Gastroesophageal sphincter (tissue), 4 donors: ENCODE measurements around the gene TMEM248. TPM values are rescaled to one million over a fixed set of nuclear protein-coding genes. Genes with fewer than 3 reads are reported as not detected.
"Not testable (repeated sequence)": the region's sequence is repeated elsewhere in the genome, so short reads cannot be mapped to it uniquely, and the experiment has no call there.

Source experiments
- ATAC-seq: fragments of 150-250 bp; one replicate; pipeline ENCODE4 v1.9.1; 2016; ENCODE audit warnings: mild to moderate bottlenecking, moderate library complexity
- H3K27ac ChIP-seq, 4 donors: fragments of 200-600 bp; sonication (generic) in 3 of 4; 1 replicate in 3 of 4; 2 replicates in 1 of 4; pipeline ENCODE4 v1.5.1; 2016 to 2019
- H3K27me3 ChIP-seq: fragments of 200-600 bp; sonication (generic); one replicate; pipeline ENCODE4 v1.5.1; 2019
- H3K36me3 ChIP-seq, 2 donors: fragments of 200-600 bp; sonication (generic); one replicate each; pipeline ENCODE4 v1.5.1; 2019; ENCODE audit warnings: control low read depth in 1 of 2
- H3K4me1 ChIP-seq, 3 donors: fragments of 200-600 bp; sonication (generic); 1 replicate in 2 of 3; 2 replicates in 1 of 3; pipeline ENCODE4 v1.5.1; 2016 to 2019; ENCODE audit warnings: control low read depth in 2 of 3
- H3K4me3 ChIP-seq, 2 donors: fragments of 200-600 bp; sonication (generic); one replicate each; pipeline ENCODE4 v1.5.1; 2019; ENCODE audit warnings: mild to moderate bottlenecking in 1 of 2, moderate library complexity in 1 of 2
- H3K9me3 ChIP-seq, 3 donors: fragments of 200-600 bp; sonication (generic); one replicate each; pipeline ENCODE4 v1.5.1; 2017 to 2019; ENCODE audit warnings: control low read depth in 2 of 3
- EP300 ChIP-seq: sonication (generic); formaldehyde crosslinking; IDR thresholded peaks from one replicate; pipeline ENCODE4 v1.6.1; 2017; ENCODE audit warnings: antibody characterized with exemption, mild to moderate bottlenecking
- POLR2A ChIP-seq, 2 donors: fragments of 450-650 bp; IDR thresholded peaks; one replicate each; pipeline ENCODE4 v1.6.1; 2017; ENCODE audit warnings: antibody characterized with exemption in 2 of 2, mild to moderate bottlenecking in 2 of 2, moderate library complexity in 1 of 2
- POLR2AphosphoS5 ChIP-seq: sonication (generic); formaldehyde crosslinking; IDR thresholded peaks from one replicate; pipeline ENCODE4 v1.6.1; 2017; ENCODE audit warnings: antibody characterized with exemption
- WGBS, 2 donors: methylation state at CpG; one replicate each; pipeline ENCODE4 v1.1.5; 2018; ENCODE audit warnings: low coverage in 1 of 2; 5-methylcytosine and 5-hydroxymethylcytosine counted together
- total RNA-seq, 4 donors: library from RNA; depleted of rRNA; stranded (reverse); fragments of >200 nt; gene quantifications; one replicate each; pipeline ENCODE4 v1.1.0, GENCODE V29; 2016
- TF ChIP-seq, protein P1 (sequence below), 4 experiments: fragments of 200-600 bp in 2 of 4; fragments of 450-650 bp in 2 of 4; sonication (generic) in 1 of 4; IDR thresholded peaks; one replicate each; pipeline ENCODE4 v1.5.1; 2017 to 2019; ENCODE audit warnings: antibody characterized with exemption in 4 of 4, mild to moderate bottlenecking in 2 of 4, moderate library complexity in 2 of 4

Gene TMEM248
- total RNA-seq, 4 donors from 2014 or later, result 106 to 118 (median 111) TPM

DNA sequence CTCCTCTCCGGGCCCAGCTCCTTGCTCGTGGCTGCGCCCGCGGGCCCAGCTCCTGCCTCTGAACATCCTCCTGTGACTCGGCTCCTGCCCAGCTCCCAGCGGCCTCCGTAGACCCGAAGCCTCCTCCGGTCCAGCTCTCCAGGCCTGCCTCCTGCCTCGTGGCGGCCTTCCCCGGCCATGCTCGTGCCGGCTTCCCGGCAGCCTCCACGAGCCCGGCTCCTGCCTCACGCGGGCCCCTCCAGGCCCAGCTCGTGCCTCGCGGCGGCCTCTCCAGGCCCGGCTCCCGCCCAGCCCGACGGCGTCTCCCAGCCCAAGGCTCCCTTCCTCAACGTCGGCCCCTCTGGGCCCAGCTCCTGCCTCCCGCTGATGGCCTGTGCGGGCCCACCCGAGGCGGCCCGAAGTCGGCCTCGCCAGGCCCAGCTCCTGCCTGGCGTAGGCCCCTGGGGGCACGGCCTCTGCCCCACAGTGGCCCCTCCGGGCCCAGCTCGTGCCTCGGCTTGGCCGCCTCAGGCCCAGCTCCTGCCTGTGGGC lies 16.9 kb upstream of the TMEM248 start:
- Histone ChIP-seq H3K27ac (no peak overlapping the region), H3K4me1 (no peaks in the 10 kb centered on the region), H3K4me3 (no peak overlapping the region), H3K27me3 (no peaks in the 10 kb centered on the region), H3K36me3 (peaks cover 0 to 57% of the 10 kb centered on the region in 2 donors), H3K9me3 (no peaks in the 10 kb centered on the region)
- TF ChIP-seq EP300 (no peak), POLR2A (IDR thresholded peaks at IDR 0.05) (no peak), POLR2AphosphoS5 (no peak)
- TF ChIP-seq, protein P1, sequence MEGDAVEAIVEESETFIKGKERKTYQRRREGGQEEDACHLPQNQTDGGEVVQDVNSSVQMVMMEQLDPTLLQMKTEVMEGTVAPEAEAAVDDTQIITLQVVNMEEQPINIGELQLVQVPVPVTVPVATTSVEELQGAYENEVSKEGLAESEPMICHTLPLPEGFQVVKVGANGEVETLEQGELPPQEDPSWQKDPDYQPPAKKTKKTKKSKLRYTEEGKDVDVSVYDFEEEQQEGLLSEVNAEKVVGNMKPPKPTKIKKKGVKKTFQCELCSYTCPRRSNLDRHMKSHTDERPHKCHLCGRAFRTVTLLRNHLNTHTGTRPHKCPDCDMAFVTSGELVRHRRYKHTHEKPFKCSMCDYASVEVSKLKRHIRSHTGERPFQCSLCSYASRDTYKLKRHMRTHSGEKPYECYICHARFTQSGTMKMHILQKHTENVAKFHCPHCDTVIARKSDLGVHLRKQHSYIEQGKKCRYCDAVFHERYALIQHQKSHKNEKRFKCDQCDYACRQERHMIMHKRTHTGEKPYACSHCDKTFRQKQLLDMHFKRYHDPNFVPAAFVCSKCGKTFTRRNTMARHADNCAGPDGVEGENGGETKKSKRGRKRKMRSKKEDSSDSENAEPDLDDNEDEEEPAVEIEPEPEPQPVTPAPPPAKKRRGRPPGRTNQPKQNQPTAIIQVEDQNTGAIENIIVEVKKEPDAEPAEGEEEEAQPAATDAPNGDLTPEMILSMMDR (IDR thresholded peaks at IDR 0.05), result no peak
- 80 to 95% methylated on average over 1 to 11 of the region's 44 CpGs for WGBS, 2 donors
- ATAC-seq, result no peak

DNA sequence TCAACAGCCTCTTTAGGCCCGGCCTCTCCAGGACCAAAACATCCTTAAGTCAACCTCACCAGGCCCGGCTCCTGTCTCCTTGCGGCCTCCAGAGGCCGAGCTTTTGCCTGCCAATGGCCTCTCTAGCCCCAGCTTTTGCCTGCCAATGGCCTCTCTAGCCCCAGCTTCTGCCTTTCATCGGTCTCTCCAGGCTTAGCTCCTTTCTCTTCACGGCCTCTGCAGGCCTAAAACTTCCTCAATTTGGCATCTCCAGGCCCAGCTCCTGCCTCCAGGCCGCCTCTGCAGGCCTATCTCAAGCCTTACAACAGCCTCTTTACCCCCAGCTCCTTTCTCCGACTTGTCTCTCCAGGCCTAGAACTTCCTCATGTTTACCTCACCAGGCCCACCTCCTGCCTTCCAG lies 15.7 kb upstream of the TMEM248 start:
- H3K4me1 ChIP-seq, result no peaks in the 10 kb centered on the region
- WGBS, 2 donors, result 89 to 91% methylated on average over 8 of the region's 8 CpGs

DNA sequence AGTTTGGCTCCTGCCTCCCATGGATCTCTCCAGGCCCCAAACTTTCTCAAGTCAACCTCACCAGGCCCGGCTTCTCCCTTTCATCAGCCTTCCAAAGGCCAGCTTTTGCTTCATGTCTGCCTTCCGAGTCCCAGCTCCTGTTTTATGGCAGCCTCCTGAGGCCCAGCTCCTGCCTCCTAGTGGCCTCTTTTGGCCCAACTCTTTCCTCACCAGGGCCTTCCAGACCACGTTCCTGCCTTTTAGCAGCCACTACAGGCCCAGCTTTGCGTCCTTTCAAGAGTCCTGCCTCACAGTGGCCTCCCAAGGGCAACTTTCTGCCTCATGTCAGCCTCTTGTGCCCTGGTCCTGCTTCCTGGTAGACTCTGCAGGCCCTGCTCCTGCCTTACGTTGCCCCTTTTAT lies 15.3 kb upstream of the TMEM248 start:
- 83 to 91% methylated on average over 3 to 5 of the region's 5 CpGs for WGBS, 2 donors
- Histone ChIP-seq H3K9me3 (no peaks in the 10 kb centered on the region), H3K36me3 (peaks cover 0 to 49% of the 10 kb centered on the region in 2 donors), H3K27me3 (no peaks in the 10 kb centered on the region), H3K4me1 (no peaks in the 10 kb centered on the region), H3K4me3 (no peak overlapping the region), H3K27ac (no peak overlapping the region)
- TF ChIP-seq, protein P1 (IDR thresholded peaks at IDR 0.05), result no peak
- TF ChIP-seq EP300 (no peak), POLR2A (IDR thresholded peaks at IDR 0.05) (no peak), POLR2AphosphoS5 (no peak)
- ATAC-seq, result no peak

More for the DNA sequence above, 15.7 kb upstream of the TMEM248 start:
- Histone ChIP-seq H3K4me3 (no peak overlapping the region), H3K27ac (no peak overlapping the region), H3K9me3 (no peaks in the 10 kb centered on the region), H3K27me3 (no peaks in the 10 kb centered on the region), H3K36me3 (peaks cover 0 to 50% of the 10 kb centered on the region in 2 donors)
- ATAC-seq, result no peak
- no peak for TF ChIP-seq POLR2A (IDR thresholded peaks at IDR 0.05)
- no peak for TF ChIP-seq POLR2AphosphoS5
- TF ChIP-seq, protein P1 (IDR thresholded peaks at IDR 0.05), result no peak
- no peak for TF ChIP-seq EP300

DNA sequence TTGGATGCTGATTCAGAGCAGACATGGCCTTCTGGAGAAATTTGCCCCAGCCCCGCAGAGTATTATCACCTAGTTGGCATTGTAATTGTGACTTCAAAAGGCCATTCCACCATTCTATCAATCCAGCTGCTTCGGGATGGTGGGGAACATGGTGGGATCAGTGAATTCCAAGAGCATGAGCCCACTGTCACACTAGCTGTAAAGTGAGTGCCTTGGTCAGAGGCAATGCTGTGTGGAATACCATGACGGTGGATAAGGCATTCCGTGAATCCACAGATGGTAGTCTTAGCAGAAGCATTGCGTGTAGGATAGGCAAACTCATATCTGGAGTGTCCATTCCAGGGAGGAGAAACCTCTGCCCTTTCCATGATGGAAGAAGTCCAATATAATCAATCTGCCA lies 13.3 kb upstream of the TMEM248 start:
- Histone ChIP-seq H3K4me3 (no peak overlapping the region), H3K9me3 (no peaks in the 10 kb centered on the region), H3K27me3 (no peaks in the 10 kb centered on the region), H3K36me3 (peaks cover 0 to 29% of the 10 kb centered on the region in 2 donors), H3K4me1 (no peaks in the 10 kb centered on the region), H3K27ac (no peak overlapping the region)
- ATAC-seq, result no peak
- TF ChIP-seq EP300, result no peak
- no peak for TF ChIP-seq POLR2A (IDR thresholded peaks at IDR 0.05)
- TF ChIP-seq POLR2AphosphoS5, result no peak
- TF ChIP-seq, protein P1 (IDR thresholded peaks at IDR 0.05), result no peak
- WGBS, 2 donors, result 89 to 93% methylated on average over 3 of the region's 5 CpGs

DNA sequence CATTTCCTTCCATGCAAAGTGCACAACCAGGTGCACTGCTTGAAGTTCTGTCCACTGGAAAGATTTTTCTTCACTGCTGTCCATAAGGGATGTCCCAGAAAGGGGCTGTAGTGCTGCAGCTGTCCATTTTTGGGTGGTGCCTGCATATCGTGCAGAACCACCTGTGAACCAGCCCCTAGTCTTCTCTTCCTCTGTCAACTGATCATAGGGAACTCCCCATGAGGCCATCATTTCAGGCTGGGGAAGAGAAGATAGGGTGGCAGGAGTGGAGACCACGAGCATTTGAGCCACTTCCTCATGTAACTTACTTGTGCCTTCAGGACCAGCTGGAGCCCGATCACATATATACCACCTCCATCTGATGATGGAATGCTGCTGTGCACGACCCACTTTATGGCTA lies 12.4 kb upstream of the TMEM248 start:
- H3K36me3 ChIP-seq, result peaks cover 0 to 21% of the 10 kb centered on the region in 2 donors
- not testable (repeated sequence) for H3K4me3 ChIP-seq, H3K4me1 ChIP-seq, H3K27ac ChIP-seq, ATAC-seq, H3K27me3 ChIP-seq, H3K9me3 ChIP-seq
- WGBS, 2 donors, result 87 to 91% methylated on average over 4 of the region's 4 CpGs
